H9 (cell line): ENCODE data around the gene MAPK4. TPM values are rescaled to one million over a fixed set of nuclear protein-coding genes. Genes with fewer than 3 reads are reported as not detected.

ENCODE experiments used
- DNase-seq: peaks from one replicate; pipeline ENCODE4 v3.0.0-alpha.2; 2017
- H2AFZ ChIP-seq: one replicate; pipeline ENCODE4 v1.6.1; 2013; ENCODE audit warnings: mild to moderate bottlenecking, low read length, control low read depth, moderate library complexity
- H2AK5ac ChIP-seq: 2 replicates; pipeline ENCODE4 v1.6.1; 2013; ENCODE audit warnings: low read length, control low read depth, mixed read lengths; ENCODE audit not compliant: insufficient read length
- H2BK120ac ChIP-seq: one replicate; pipeline ENCODE4 v1.6.1; 2013; ENCODE audit warnings: low read depth, mild to moderate bottlenecking, low read length, control low read depth, inconsistent platforms; ENCODE audit not compliant: poor library complexity, severe bottlenecking
- H2BK12ac ChIP-seq: 2 replicates; pipeline ENCODE4 v1.6.1; 2013; ENCODE audit warnings: low read length, control low read depth, mixed read lengths, low read depth; ENCODE audit not compliant: insufficient read length
- H2BK15ac ChIP-seq: 2 replicates; pipeline ENCODE4 v1.6.1; 2013; ENCODE audit warnings: low read depth, low read length, control low read depth
- H2BK20ac ChIP-seq: one replicate; pipeline ENCODE4 v1.6.1; 2013; ENCODE audit warnings: low read depth, mild to moderate bottlenecking, low read length, control low read depth, inconsistent platforms; ENCODE audit not compliant: poor library complexity, severe bottlenecking
- H2BK5ac ChIP-seq: 2 replicates; pipeline ENCODE4 v1.6.1; 2013; ENCODE audit warnings: low read length, control low read depth, mixed read lengths; ENCODE audit not compliant: insufficient read length
- H3K14ac ChIP-seq: 2 replicates; pipeline ENCODE4 v1.6.1; 2013; ENCODE audit warnings: low read length, control low read depth; ENCODE audit not compliant: insufficient read depth
- H3K18ac ChIP-seq: 2 replicates; pipeline ENCODE4 v1.6.1; 2013; ENCODE audit warnings: low read depth, mild to moderate bottlenecking, mixed read lengths, low read length, control low read depth; ENCODE audit not compliant: insufficient read length
- H3K23ac ChIP-seq: 2 replicates; pipeline ENCODE4 v1.6.1; 2013; ENCODE audit warnings: low read length, control low read depth, mixed read lengths, low read depth; ENCODE audit not compliant: insufficient read length
- H3K23me2 ChIP-seq: 2 replicates; pipeline ENCODE4 v1.6.1; 2013; ENCODE audit warnings: low read depth, mild to moderate bottlenecking, mixed read lengths, low read length, control low read depth; ENCODE audit not compliant: insufficient read length, poor library complexity, severe bottlenecking
- H3K27ac ChIP-seq: 2 replicates; pipeline ENCODE4 v1.5.1; 2013; ENCODE audit warnings: low read length, control low read depth, mixed read lengths, low read depth; ENCODE audit not compliant: insufficient read length
- H3K27me3 ChIP-seq: 2 replicates; pipeline ENCODE4 v1.6.1; 2013; ENCODE audit warnings: low read length, control low read depth, inconsistent platforms; ENCODE audit not compliant: insufficient read depth
- H3K4ac ChIP-seq: 2 replicates; pipeline ENCODE4 v1.6.1; 2013; ENCODE audit warnings: low read depth, mild to moderate bottlenecking, control low read depth, inconsistent platforms, low read length, moderate library complexity
- H3K4me1 ChIP-seq: 2 replicates; pipeline ENCODE4 v1.6.1; 2013; ENCODE audit warnings: low read length, control low read depth, inconsistent platforms; ENCODE audit not compliant: insufficient read depth
- H3K4me2 ChIP-seq: 2 replicates; pipeline ENCODE4 v1.6.1; 2013; ENCODE audit warnings: low read length, control low read depth, mixed read lengths; ENCODE audit not compliant: insufficient read length, insufficient read depth
- H3K56ac ChIP-seq: 2 replicates; pipeline ENCODE4 v1.6.1; 2013; ENCODE audit warnings: low read depth, mild to moderate bottlenecking, mixed read lengths, low read length, control low read depth; ENCODE audit not compliant: insufficient read length
- H3K79me1 ChIP-seq: 2 replicates; pipeline ENCODE4 v1.6.1; 2013; ENCODE audit warnings: low read depth, mild to moderate bottlenecking, moderate library complexity, low read length, control low read depth, inconsistent platforms; ENCODE audit not compliant: insufficient read depth, poor library complexity, severe bottlenecking
- H3K79me2 ChIP-seq: 2 replicates; pipeline ENCODE4 v1.6.1; 2013; ENCODE audit warnings: low read length, control low read depth, inconsistent platforms; ENCODE audit not compliant: insufficient read depth
- H3K9ac ChIP-seq: 2 replicates; pipeline ENCODE4 v1.6.1; 2013; ENCODE audit warnings: low read length, control low read depth, mixed read lengths; ENCODE audit not compliant: insufficient read length; ENCODE audit errors: extremely low read depth
- H3K9me3 ChIP-seq: one replicate; pipeline ENCODE4 v1.6.1; 2013; ENCODE audit warnings: low read depth, low read length, inconsistent platforms; ENCODE audit not compliant: control insufficient read depth
- H3T11ph ChIP-seq: one replicate; pipeline ENCODE4 v1.6.1; 2013; ENCODE audit warnings: mild to moderate bottlenecking, low read length, control low read depth, inconsistent platforms
- H4K20me1 ChIP-seq: one replicate; pipeline ENCODE4 v1.6.1; 2013; ENCODE audit not compliant: control insufficient read depth, insufficient read length, insufficient read depth
- H4K5ac ChIP-seq: 2 replicates; pipeline ENCODE4 v1.6.1; 2013; ENCODE audit warnings: low read depth, mild to moderate bottlenecking, mixed read lengths, low read length, control low read depth; ENCODE audit not compliant: insufficient read length
- H4K8ac ChIP-seq: replicated peaks from 2 replicates; pipeline ENCODE4 v1.6.1; 2013; ENCODE audit warnings: low read length, control low read depth, mixed read lengths, low read depth; ENCODE audit not compliant: insufficient read length
- H4K91ac ChIP-seq: 2 replicates; pipeline ENCODE4 v1.6.1; 2013; ENCODE audit warnings: low read depth, mild to moderate bottlenecking, moderate library complexity, mixed read lengths, low read length, control low read depth; ENCODE audit not compliant: insufficient read length
- H3K27ac Mint-ChIP-seq, 3 experiments: 2 replicates in 2 of 3; 3 replicates in 1 of 3; pipeline ENCODE4 v1.8.0; 2020 to 2021; ENCODE audit warnings: mixed read lengths in 3 of 3, mild to moderate bottlenecking in 1 of 3, moderate library complexity in 1 of 3
- H3K27me3 Mint-ChIP-seq: 2 replicates; pipeline ENCODE4 v1.8.0; 2021; ENCODE audit warnings: low read depth, mild to moderate bottlenecking, moderate library complexity, mixed read lengths
- H3K36me3 Mint-ChIP-seq, 3 experiments: 2 replicates in 2 of 3; 3 replicates in 1 of 3; pipeline ENCODE4 v1.8.0; 2020 to 2021; ENCODE audit warnings: low read depth in 3 of 3, mixed read lengths in 3 of 3; ENCODE audit not compliant: insufficient read depth in 1 of 3
- H3K4me1 Mint-ChIP-seq, 2 experiments: 2 replicates each; pipeline ENCODE4 v1.8.0; 2020; ENCODE audit warnings: mixed read lengths in 2 of 2
- H3K4me3 Mint-ChIP-seq, 2 experiments: 2 replicates in 1 of 2; 3 replicates in 1 of 2; pipeline ENCODE4 v1.8.0; 2020 to 2021; ENCODE audit warnings: mild to moderate bottlenecking in 2 of 2, mixed read lengths in 2 of 2, moderate library complexity in 1 of 2
- H3K9me3 Mint-ChIP-seq, 2 experiments: 2 replicates in 1 of 2; 3 replicates in 1 of 2; pipeline ENCODE4 v1.8.0; 2020; ENCODE audit warnings: mild to moderate bottlenecking in 2 of 2, mixed read lengths in 2 of 2, moderate library complexity in 1 of 2
- WGBS: extraction: QIAGEN DNeasy Blood & Tissue Kit; methylation state at CpG from one replicate; pipeline ENCODE4 v1.1.7; 2013; ENCODE audit warnings: missing lambda C conversion rate, low lambda C conversion rate, mixed read lengths; ENCODE audit not compliant: insufficient read length; ENCODE audit errors: extremely low coverage; 5-methylcytosine and 5-hydroxymethylcytosine counted together
- total RNA-seq: library from RNA; stranded (reverse); gene quantifications from 2 replicates; pipeline ENCODE4 v1.2.1, GENCODE V29; 2021
- TF ChIP-seq, protein P1 (sequence below): fragments of 200-600 bp; sonication (generic); conservative IDR thresholded peaks from 3 replicates; pipeline ENCODE4 v1.8.0; 2021; ENCODE audit warnings: antibody characterized with exemption, mild to moderate bottlenecking

MAPK4 gene
- total RNA-seq, 1 experiment from 2014 or later, result 1.6 TPM

DNA sequence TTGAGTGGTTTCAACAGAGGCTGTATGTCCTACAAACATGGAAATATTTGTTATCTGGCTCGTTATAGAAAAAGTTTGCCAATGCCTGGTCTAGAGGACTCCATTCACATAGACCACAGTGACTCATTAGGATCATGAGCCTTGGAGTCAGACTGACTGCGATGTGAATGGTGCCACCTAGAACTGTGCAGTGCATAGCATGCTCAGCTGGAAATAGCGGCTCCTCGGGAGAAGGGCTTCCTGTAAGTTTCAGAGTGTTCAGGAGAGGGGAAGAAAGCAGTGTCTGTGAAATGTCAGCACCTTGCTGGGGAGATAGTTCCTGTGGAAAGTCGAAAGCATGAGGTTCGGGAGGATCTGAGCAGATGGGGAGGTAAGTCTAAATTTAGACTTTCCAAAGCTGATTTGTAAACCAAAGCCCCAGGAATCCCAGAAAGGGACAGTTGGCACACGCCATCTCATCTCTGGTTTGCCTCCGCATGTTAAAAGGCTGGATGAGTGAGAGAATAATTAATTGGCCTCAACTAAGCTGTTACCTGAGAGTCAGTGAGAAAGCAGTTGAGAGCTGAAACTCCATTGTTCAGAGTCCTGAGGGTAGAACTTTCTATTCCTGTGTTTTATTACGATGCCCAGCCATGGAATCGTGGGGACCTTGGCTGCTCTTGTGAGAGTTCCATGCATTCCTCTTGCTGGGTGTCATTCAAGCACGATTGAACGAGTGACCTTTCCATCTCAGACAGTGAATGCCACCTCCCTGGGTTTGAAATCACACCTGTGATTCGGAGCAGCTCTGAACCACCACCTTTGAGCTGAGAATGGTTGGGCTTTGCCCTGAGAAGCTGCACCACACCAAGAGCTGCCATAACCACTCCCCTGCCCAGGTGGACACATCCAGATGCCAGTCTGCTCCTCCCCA, 99.5 kb downstream of the MAPK4 start:
- H3K79me1 ChIP-seq, result no peaks in the 10 kb centered on the region
- no peak overlapping the region for H3K9ac ChIP-seq
- H3K14ac ChIP-seq, result no peak overlapping the region
- no peak overlapping the region for H2BK120ac ChIP-seq
- H3K27ac ChIP-seq, result no peak overlapping the region
- no peak overlapping the region for H2BK15ac ChIP-seq
- Mint-ChIP-seq H3K36me3 (peaks cover 0 to 10% (median 4%) of the 10 kb centered on the region in 3 experiments; a peak in 3 of 7 replicates), H3K27ac (peak overlapping the region in 1 of 3 experiments; percentile 24; a peak in 1 of 7 replicates), H3K9me3 (peaks cover 0 to 13% of the 10 kb centered on the region in 2 experiments; a peak in 3 of 5 replicates), H3K4me3 (no peak overlapping the region), H3K4me1 (peaks cover 36 to 41% of the 10 kb centered on the region in 2 experiments), H3K27me3 (no peaks in the 10 kb centered on the region; the same call in none of the 2 replicates)
- no peak overlapping the region for H2BK12ac ChIP-seq
- H3K23me2 ChIP-seq, result no peaks in the 10 kb centered on the region
- no peak overlapping the region for H3K4ac ChIP-seq
- H4K5ac ChIP-seq, result no peak overlapping the region
- TF ChIP-seq, protein P1, sequence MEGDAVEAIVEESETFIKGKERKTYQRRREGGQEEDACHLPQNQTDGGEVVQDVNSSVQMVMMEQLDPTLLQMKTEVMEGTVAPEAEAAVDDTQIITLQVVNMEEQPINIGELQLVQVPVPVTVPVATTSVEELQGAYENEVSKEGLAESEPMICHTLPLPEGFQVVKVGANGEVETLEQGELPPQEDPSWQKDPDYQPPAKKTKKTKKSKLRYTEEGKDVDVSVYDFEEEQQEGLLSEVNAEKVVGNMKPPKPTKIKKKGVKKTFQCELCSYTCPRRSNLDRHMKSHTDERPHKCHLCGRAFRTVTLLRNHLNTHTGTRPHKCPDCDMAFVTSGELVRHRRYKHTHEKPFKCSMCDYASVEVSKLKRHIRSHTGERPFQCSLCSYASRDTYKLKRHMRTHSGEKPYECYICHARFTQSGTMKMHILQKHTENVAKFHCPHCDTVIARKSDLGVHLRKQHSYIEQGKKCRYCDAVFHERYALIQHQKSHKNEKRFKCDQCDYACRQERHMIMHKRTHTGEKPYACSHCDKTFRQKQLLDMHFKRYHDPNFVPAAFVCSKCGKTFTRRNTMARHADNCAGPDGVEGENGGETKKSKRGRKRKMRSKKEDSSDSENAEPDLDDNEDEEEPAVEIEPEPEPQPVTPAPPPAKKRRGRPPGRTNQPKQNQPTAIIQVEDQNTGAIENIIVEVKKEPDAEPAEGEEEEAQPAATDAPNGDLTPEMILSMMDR, result no peak
- no peak overlapping the region for H3K4me2 ChIP-seq
- H2BK5ac ChIP-seq, result no peak overlapping the region
- H4K8ac ChIP-seq, result no peak overlapping the region
- H2AK5ac ChIP-seq, result no peak overlapping the region
- H3K56ac ChIP-seq, result no peak overlapping the region
- no peaks in the 10 kb centered on the region; the same call in 1 of the 2 replicates for H3K4me1 ChIP-seq
- H3K27me3 ChIP-seq, result no peaks in the 10 kb centered on the region
- no peak overlapping the region for H3K23ac ChIP-seq
- H2BK20ac ChIP-seq, result no peak overlapping the region
- H3K79me2 ChIP-seq, result no peaks in the 10 kb centered on the region
- H4K20me1 ChIP-seq, result no peaks in the 10 kb centered on the region
- no peak overlapping the region for H3K18ac ChIP-seq
- no peak overlapping the region for H4K91ac ChIP-seq
- H3T11ph ChIP-seq, result no peak overlapping the region
- peaks cover 8% of the 10 kb centered on the region for H3K9me3 ChIP-seq
- no CpG with 5 or more reads among the region's 13 CpGs for WGBS
- H2AFZ ChIP-seq, result no peak overlapping the region
- no peak for DNase-seq
